ENCODE data around the gene TBX4.
"Not testable (repeated sequence)": the region's sequence is repeated elsewhere in the genome, so short reads cannot be mapped to it uniquely, and the experiment has no call there.

Gene TBX4

GRCh38 chr17:61483778-61484116 lies 31.5 kb downstream of the TBX4 start:
- no peak for DNase-seq (ENCODE audit: low read depth)

- DNase-seq (ENCODE audit: low read depth), result no peak
These were observed 32.0 kb downstream of the TBX4 start for GRCh38 chr17:61484174-61484573.

GRCh38 chr17:61485067-61485775 lies 33.0 kb downstream of the TBX4 start:
- no peak for DNase-seq (ENCODE audit: low read depth)

GRCh38 chr17:61486135-61487120 lies 34.2 kb downstream of the TBX4 start:
- DNase-seq (ENCODE audit: low read depth), result no peak

GRCh38 chr17:61487161-61487988 lies 35.2 kb downstream of the TBX4 start:
- DNase-seq (ENCODE audit: low read depth), result no peak

GRCh38 chr17:61487989-61488595 lies 35.9 kb downstream of the TBX4 start:
- no peak for DNase-seq (ENCODE audit: low read depth)

GRCh38 chr17:61488878-61489718 lies 36.9 kb downstream of the TBX4 start:
- no peak for DNase-seq (ENCODE audit: low read depth)

- DNase-seq (ENCODE audit: low read depth), result no peak
These were observed 37.7 kb downstream of the TBX4 start for GRCh38 chr17:61489719-61490490.

- DNase-seq (ENCODE audit: low read depth), result no peak
These were observed 38.3 kb downstream of the TBX4 start for GRCh38 chr17:61490540-61490975.

GRCh38 chr17:61491981-61492380 lies 39.8 kb downstream of the TBX4 start:
- no peak for DNase-seq (ENCODE audit: low read depth)

GRCh38 chr17:61492759-61493526 lies 40.7 kb downstream of the TBX4 start:
- no peak for DNase-seq (ENCODE audit: low read depth)

- not testable (repeated sequence) for DNase-seq (ENCODE audit: low read depth)
These were observed 41.7 kb downstream of the TBX4 start for GRCh38 chr17:61493830-61494324.

- DNase-seq (ENCODE audit: low read depth), result no peak
These were observed 42.3 kb downstream of the TBX4 start for GRCh38 chr17:61494325-61495160.

- no peak for DNase-seq (ENCODE audit: low read depth)
These were observed 43.1 kb downstream of the TBX4 start for GRCh38 chr17:61495161-61495857.

- no peak for DNase-seq (ENCODE audit: low read depth)
These were observed 44.1 kb downstream of the TBX4 start for GRCh38 chr17:61496174-61496956.

- no peak for DNase-seq (ENCODE audit: low read depth)
These were observed 44.9 kb downstream of the TBX4 start for GRCh38 chr17:61496957-61497653.
